GM21576 (cell line): ENCODE results near the gene SIGLEC9.
"Not testable (repeated sequence)": the region's sequence is repeated elsewhere in the genome, so short reads cannot be mapped to it uniquely, and the experiment has no call there.

Source experiments
- ATAC-seq: cut with Tn5 transposase; IDR thresholded peaks from one replicate; pipeline ENCODE4 v1.9.1; 2021; ENCODE audit warnings: mild to moderate bottlenecking, moderate library complexity; ENCODE audit not compliant: unreplicated experiment

SIGLEC9 gene

DNA sequence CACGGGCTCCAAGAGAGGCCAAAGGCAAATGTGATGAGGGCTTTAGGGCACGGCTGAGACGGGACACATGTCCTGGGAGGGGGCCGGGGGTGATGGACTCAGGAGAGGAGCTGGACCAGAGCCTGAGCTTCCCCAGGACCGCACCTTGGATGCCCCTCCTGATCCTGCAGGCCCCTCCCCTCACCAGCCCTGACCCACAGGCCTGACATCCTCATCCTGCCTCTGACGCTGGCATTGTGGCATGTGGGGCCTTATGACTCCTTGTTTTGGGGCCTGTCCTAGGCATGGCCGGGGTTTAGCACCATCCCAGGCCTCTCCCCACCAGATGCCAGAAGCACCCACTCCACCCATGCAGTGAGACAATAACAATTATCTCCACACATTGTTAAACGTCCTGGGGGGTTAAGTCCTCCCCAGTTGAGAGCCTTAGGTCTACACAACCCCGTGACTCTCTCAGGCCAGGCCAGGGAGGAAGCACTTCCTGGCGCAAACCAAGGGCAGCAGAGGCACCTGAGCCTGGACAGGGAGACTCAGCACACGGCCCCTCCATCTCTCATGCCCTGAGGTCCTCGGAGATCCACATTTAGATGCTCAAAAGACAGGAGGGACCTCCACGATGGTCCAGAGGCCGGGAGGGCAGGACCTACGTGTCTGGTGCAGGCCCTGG lies 18.2 kb downstream of the SIGLEC9 start:
- ATAC-seq = not testable (repeated sequence)

DNA sequence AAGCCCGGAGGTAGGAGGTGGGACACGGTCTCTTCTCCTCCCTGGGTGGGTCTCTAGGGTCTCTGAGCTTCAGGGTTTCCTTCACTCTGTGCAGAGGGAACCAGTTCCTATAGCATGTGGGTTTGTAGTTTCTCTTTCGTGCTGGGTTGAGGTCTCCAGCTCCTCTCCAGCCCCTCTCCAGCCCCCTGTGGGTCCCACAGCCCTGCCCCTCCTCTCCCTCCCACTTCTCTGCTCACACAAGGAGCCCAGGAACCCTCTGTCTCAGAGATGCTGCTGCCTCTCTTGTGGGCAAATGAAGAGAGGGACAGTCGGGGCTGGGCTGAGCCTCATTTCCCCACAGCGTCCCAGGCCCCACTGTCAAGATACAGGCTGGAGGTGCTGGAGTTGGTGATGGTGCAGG lies 18.8 kb downstream of the SIGLEC9 start:
- ATAC-seq = no peak

DNA sequence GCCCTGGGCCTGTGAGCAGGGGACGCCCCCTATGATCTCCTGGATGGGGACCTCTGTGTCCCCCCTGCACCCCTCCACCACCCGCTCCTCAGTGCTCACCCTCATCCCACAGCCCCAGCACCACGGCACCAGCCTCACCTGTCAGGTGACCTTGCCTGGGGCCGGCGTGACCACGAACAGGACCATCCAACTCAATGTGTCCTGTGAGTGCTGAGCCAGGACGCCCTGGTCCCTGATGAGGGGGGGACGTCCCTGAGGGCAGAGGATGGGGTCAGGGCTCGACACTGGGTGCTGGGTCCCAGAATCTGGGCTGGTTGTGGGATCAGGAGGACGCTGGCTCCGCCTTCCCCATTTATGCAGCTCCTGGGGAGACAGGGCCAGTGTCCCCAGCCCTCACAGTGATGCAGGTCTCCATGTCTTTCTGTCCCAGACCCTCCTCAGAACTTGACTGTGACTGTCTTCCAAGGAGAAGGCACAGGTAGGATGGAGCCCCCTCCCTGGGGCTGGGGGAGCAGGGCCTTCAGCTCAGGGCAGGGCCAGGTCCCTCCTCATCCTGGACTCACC lies 19.9 kb downstream of the SIGLEC9 start:
- ATAC-seq = no peak

DNA sequence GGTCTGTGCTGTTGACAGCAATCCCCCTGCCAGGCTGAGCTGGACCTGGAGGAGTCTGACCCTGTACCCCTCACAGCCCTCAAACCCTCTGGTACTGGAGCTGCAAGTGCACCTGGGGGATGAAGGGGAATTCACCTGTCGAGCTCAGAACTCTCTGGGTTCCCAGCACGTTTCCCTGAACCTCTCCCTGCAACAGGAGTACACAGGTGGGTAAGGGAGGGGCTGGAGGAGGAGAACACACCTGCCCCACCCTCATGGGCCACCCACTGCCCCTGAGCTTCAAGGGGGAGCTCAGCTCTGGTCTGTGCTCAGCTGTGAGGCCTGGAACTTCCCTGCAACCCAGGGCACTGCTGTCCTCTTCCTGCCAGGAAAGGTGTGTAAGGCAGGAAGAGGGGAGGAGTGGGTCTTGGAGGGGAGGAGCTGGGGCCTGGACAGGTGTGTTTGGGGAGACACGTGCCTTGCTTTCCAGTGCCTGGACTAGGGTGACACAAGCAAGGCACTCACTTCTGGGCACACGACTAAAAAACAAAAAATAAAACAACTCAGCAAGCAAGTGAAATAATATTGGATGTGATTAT lies 21.3 kb downstream of the SIGLEC9 start:
- ATAC-seq = no peak

DNA sequence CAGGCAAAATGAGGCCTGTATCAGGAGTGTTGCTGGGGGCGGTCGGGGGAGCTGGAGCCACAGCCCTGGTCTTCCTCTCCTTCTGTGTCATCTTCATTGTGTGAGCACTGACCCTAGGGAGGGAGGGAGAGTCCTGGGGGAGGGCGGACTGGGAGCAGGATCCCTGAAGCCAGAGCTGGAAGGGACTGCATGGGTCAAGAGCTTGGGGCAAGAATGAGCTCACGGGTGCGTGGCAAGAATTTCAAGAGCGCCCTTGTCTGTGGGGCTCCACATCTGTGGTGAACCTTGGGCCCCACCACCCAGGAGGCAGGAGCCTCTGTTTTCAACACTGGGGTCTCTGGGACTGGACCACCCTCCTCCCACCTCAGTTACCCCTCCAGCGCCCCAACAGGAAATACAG lies 22.0 kb downstream of the SIGLEC9 start:
- no peak for ATAC-seq

DNA sequence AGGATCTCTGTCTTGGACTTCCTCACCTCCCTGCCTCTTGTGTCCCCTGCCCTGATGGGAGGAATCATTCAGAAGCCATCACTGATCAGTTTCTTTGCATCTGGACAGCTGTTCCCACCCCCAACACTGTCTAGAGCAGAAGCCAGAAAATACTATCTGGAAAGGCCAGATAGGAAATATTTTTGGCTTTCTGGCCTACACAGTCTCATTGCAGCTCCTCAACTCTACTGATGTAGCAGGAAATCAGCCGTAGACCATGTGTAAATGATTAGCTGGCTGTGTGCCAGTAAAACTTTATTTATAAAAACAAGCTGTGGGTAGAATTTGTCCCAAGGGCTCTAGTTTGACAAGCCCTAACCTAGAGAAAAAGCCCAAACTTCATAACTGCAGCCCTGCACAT lies 23.0 kb downstream of the SIGLEC9 start:
- ATAC-seq = no peak

DNA sequence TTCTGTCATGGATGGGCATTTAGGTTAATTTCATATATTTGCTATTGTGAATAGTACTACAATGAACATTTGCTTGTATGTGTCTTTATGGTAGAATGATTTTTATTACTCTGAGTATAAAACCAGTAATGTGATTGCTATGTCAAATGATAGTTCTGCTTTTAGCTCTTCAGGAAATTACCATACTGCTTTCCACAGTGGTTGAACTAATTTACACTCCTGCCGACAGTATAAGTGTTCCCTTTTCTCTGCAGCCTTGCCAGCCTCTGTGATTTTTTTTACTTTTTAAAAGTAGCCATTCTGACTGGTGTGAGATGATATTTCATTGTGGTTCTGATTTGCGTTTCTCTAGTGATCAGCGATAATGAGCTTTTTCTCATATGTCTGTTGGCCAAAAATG lies 23.9 kb downstream of the SIGLEC9 start:
- ATAC-seq = no peak

DNA sequence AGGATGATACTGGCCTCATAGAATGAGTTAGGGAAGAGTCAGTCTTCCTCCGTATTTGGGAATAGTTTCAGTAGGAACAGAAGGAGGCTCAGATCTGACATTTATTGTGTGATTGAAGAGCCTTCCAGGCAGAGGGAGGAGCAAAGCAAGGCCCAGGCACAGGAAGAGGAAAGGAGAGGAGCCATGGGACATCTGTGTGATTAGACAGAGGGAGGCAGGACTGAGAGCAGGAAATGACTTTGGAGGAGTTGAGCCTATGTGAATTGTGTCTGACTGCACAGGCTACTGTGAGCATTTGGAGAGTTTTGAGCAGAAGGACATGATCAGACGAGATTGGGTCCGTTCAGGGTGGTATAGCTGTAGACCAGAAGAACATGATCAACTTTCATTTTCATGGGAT lies 25.9 kb downstream of the SIGLEC9 start:
- no peak for ATAC-seq

DNA sequence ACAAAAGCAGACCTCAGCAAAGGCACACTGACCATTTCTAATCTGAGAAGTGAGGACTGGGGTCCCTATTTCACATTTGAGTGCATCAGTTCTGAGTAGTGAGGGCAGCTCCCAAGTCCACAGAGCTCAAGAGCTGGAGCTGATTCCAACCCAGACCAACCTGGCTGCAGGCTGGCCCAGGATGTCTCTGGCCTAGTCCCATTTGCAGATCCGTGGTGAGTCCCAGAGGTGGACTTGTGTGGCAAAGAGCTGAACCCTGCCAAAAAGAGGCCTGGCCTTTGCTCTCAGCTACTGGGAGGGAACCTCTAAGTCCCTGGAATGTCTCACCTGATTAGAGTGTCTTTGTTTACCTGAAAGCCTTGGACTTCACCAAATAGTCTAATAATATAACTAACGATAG lies 32.0 kb downstream of the SIGLEC9 start:
- no peak for ATAC-seq

DNA sequence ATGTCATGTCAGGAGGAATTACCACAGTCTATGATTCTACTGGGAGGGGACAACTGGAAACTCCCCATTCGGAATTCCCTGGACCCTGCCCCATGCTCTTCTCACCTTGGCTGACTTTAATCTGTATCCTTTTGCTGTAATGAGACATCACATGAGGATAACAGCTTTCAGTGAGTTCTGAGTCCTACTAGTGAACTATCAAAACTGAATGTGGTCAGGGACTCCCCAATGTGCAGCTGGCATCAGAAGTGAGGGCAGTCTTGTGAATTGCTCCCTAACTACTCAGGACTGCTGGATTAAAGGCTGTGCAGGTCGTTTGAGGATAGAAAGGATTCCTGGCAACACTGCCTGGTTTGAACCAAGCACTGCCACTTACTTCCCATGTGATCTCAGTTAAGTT lies 32.6 kb downstream of the SIGLEC9 start:
- ATAC-seq = no peak

DNA sequence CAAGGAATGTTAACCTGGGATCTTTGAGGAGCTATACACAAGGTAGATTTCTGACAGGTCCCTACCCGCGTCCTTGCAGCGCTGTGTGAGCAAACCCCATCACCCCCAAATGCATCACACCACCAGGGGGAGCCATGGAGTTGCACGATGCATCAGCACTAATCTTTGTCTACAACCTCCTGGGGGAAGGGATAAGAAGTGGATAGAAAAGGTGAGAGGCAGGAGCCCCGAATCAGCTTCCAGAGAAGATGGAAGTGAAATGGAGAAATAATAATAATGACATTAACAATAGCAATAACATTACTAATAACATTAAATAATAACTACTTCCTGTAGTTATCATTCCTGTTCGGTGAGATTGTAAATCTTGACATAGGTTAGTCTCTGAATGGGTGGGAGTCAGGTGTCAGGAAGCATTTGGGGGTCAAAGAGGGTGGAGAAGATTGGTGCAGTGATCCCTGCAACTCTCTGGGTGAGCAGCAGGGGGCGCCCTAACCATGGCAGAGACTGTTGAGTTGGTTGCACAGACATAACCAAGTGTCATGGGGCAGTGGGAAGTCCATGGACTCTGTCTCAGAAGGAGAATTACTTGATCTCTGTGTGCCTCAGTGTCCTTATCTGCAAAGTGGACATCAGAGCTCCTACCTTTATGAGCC lies 33.9 kb downstream of the SIGLEC9 start:
- no peak for ATAC-seq

DNA sequence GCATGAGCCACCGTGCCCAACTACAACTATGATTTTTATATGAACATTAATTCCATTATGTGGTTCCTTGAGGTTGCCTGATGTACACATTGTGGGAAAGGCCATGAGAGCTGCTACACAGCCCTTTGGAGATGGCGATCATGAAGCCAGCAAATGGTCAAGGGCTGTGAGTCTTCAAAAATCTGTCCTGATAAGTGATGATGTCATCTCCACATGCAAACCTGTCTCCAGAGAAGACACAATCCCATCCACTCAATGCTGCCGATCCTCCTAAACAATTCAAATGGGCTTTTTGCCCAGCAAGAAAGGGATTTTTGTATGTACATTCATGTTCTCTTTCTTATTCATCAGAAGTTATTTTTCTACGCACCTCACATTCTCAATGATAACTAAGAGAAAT lies 35.0 kb downstream of the SIGLEC9 start:
- ATAC-seq = no peak

DNA sequence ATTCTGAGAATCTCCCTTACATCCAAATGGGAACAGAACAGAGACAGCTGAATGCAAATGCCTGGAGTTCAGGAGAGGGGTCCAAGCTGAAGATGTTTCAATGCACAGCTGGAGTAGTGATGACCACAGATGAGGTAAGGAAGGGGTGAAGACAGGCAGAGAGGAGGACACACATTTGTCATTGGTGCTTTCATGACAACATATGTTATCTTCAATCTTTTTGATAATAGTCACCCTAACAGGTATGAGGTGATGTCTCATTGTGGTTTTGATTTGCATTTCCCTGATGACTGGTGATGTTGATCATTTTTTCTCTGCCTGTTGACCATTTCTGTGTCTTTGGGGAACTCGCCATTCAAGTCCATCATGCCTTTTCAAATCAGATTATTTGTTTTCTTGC lies 36.6 kb downstream of the SIGLEC9 start:
- no peak for ATAC-seq

DNA sequence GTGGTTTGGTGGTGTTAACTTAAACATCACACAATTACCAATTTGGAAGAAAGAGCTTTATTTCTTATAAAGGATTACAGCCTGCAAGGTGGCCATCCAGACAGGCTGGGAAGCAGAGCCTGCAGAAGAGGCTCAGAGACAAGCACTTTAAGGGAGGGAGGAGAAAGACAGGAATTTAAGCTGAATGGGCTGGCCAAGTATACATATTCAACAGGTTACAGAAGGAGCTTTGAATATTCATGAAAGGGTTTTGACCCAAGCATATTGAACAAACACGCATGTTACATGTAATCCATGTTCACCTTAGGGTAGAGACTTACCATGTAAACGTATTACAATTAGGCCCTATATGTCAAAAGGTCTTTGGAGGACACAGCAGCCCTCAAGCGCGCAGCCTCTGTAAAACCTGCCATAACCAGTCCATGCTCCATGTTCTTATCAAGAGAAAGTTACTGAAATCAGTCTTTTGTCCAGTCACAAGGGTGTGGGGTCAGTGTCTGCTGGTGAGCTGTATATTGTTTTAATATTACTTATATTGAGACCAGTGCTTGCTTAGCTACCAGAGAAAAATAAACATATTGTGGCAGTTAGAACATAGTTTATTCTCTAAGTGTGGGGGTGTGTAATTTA lies 37.3 kb downstream of the SIGLEC9 start:
- ATAC-seq = no peak

DNA sequence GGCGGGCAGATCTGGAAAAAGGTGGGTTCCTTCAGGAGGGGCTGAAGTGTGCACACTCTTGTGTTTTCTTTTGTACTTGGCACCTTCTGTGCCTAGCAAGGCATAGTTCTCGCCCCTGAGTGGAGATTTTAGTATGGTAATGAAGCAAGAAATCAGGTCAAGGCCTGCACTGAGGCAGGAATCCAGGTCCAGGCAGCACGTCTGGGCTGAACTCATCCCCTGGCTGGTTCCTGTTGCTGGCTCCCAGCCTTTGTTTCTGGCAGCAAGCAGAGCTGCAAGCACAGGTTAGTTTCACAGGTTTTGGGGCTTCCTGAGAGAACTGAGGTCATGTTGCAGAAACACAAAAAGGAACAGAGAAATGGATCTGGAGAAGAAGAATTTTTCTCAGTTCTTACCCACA lies 38.6 kb downstream of the SIGLEC9 start:
- no peak for ATAC-seq

DNA sequence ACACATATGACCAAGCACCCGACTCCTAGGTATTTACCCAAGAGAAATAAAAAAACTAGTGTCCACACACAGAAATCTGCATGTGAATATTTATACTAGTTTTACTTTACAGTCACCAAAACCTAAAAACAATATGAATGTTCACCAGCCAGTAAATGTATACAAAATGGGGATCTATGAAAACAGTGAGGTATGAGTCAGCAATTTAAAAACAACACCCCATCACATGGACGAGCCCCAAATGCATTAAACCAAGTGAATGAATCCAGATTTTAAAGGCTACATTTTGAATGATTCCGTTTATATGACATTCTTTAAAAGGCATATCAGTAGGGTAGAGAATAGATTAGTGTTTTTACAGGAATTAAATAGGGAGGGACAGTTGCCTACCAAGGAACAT lies 39.5 kb downstream of the SIGLEC9 start:
- no peak for ATAC-seq

DNA sequence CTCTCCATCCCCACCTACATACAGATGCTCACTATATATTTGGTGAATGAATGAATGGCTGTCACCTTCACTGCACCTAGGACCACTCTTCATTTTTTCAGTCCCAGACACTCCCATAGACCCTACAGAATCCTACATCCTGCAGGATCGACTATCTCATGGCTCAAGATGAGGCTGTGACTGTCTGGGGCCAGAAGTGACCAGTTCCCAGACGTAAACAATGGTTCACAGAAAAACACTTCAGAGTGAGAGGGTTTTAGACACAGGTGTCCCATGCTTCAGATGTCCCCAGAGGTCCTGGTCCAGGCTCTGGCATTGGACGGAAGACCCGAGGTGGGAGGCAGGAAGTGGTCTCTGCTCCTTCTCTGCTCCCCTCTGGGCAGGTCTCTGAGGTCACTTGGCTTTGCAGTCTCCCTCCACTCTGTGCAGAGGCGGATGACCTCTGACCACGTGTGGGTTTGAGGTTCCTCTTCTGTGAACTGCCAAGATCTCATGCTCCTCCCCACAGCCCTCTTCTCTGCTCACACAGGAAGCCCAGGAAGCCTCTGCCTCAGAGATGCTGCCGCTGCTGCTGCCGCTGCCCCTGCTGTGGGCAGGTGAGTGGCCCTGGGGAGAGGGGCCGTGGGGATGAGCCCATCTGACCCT lies 42.3 kb downstream of the SIGLEC9 start:
- no peak for ATAC-seq

DNA sequence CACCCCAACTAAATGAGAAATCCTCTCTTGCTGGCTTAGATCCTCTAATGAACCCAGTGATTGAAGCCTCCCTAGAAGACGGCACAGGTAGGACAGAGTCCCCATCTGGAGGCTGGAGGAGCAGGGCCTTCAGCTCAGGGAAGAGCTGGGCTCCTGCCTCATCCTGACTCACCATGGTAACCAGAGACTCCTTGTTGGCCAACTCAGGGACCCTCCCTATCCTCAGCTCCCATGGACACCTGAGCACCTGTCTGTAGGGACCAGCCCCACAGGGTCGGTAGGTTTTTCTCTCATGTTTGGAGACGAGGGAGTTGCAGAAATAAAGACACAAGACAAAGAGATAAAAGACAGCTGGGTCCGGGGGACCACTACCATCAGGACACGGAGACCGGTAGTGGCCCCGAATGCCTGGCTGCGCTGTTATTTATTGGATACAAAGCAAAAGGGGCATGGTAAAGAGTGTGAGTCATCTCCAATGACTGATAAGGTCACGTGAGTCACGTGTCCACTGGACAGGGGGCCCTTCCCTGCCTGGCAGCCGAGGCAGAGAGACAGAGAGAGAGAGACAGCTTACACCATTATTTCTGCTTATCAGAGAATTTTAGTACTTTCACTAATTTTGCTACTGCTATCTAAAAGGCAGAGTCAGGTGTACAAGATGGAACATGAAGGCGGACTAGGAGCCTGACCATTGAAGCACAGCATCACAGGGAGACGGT lies 44.0 kb downstream of the SIGLEC9 start:
- no peak for ATAC-seq

DNA sequence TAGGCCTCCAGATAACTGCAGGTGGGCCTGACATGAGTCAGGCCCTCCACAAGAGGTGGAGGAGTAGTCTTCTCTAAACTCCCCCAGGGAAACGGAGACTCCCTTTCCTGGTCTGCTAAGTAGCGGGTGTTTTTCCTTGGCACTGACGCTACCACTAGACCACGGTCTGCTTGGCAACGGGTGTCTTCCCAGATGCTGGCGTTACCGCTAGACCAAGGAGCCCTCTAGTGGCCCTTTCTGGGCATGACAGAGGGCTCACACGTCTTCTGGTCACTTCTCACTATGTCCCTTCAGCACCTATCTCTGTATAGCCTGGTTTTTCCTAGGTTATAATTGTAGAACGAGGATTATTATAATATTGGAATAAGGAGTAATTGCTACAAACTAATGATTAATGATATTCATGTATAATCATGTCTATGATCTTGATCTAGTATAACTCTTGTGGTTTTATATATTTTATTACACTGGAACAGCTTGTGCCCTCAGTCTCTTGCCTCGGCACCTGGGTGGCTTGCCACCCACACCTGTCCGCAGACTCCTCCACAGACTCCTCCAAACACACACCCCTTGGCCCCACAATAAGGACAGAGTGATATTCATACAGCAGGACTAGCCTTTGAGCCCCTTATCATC lies 44.7 kb downstream of the SIGLEC9 start:
- ATAC-seq = not testable (repeated sequence)

DNA sequence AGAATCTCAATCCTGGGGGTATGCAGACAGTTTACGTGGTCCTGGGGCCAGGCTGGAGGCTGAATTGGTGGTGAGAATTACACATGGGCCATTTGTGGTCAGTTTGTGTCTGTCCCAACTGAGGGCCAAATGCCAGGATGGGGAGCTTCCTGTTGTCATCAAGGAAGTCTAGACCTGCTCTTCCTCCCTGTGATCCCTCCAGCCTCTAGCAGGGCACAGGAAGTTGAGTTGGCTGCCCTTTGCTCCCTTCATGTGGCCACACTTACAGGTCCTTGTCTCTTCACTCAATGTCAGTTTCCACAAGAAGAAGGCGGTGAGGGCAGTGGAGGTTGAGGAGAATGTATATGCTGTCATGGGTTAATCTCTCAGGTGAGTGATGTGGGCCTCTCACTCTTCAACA lies 47.5 kb downstream of the SIGLEC9 start:
- ATAC-seq = no peak
